ENCODE results near the gene TIMM22. TPM values are rescaled to one million over a fixed set of nuclear protein-coding genes. Genes with fewer than 3 reads are reported as not detected.
"Not testable (repeated sequence)": the region's sequence is repeated elsewhere in the genome, so short reads cannot be mapped to it uniquely, and the experiment has no call there.

Gene TIMM22
- total RNA-seq, 3 donors from 2014 or later: 8.2 to 11.4 (median 10.1) TPM

DNA sequence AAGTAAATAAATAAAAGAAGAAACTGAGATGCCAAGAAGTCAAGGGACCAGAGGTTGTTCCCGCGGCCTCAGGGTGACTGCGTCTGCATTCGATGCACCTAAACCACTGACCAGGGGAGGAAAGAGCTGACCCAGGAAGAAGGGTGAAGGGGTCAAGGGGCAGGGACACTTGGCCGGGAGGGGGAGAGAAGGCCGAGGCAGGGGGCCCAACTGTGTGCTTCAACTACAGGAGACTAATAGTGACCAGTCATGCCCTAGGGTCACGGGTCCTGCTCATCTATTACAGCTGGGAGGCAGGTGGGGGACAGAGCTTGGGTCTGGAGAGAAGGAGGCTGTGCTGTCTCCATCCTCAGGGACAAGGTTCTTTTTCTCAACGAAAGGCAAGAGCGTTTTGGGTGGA, 44.8 kb downstream of the TIMM22 start:
- TF ChIP-seq, protein P1, sequence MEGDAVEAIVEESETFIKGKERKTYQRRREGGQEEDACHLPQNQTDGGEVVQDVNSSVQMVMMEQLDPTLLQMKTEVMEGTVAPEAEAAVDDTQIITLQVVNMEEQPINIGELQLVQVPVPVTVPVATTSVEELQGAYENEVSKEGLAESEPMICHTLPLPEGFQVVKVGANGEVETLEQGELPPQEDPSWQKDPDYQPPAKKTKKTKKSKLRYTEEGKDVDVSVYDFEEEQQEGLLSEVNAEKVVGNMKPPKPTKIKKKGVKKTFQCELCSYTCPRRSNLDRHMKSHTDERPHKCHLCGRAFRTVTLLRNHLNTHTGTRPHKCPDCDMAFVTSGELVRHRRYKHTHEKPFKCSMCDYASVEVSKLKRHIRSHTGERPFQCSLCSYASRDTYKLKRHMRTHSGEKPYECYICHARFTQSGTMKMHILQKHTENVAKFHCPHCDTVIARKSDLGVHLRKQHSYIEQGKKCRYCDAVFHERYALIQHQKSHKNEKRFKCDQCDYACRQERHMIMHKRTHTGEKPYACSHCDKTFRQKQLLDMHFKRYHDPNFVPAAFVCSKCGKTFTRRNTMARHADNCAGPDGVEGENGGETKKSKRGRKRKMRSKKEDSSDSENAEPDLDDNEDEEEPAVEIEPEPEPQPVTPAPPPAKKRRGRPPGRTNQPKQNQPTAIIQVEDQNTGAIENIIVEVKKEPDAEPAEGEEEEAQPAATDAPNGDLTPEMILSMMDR (IDR thresholded peaks at IDR 0.05): no peak
- H3K4me3 ChIP-seq: no peak overlapping the region
- DNase-seq: peak in 1 of 3 donors; percentile 12
- no peak for ATAC-seq
- H3K9me3 ChIP-seq: no peaks in the 10 kb centered on the region
- no peaks in the 10 kb centered on the region for H3K36me3 ChIP-seq (ENCODE audit: low read depth)
- H3K4me1 ChIP-seq (ENCODE audit: low read depth): no peaks in the 10 kb centered on the region
- intact Hi-C loops (cut with DNase I, micrococcal nuclease): no loop called here

DNA sequence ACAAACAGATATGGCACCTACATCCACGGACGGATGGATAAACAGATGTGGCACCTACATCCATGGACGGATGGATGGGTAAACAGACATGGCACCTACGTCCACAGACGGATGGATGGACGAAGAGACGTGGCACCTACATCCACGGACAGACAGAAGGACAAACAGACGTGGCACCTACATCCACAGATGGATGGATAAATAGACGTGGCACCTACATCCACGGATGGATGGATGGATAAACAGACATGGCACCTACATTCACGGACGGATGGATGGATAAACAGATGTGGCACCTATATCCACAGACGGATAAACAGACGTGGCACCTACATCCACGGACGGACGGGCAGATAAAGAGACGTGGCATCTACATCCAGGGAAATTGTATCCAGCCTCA, 45.6 kb downstream of the TIMM22 start:
- Histone ChIP-seq H3K4me1 (ENCODE audit: low read depth) (no peaks in the 10 kb centered on the region), H3K4me3 (no peak overlapping the region), H3K36me3 (ENCODE audit: low read depth) (no peaks in the 10 kb centered on the region), H3K9me3 (no peaks in the 10 kb centered on the region)
- TF ChIP-seq, protein P1 (IDR thresholded peaks at IDR 0.05): no peak
- ATAC-seq (no peak), DNase-seq (peak in 1 of 3 donors; percentile 19)
- intact Hi-C loops (cut with DNase I, micrococcal nuclease): no loop called here

DNA sequence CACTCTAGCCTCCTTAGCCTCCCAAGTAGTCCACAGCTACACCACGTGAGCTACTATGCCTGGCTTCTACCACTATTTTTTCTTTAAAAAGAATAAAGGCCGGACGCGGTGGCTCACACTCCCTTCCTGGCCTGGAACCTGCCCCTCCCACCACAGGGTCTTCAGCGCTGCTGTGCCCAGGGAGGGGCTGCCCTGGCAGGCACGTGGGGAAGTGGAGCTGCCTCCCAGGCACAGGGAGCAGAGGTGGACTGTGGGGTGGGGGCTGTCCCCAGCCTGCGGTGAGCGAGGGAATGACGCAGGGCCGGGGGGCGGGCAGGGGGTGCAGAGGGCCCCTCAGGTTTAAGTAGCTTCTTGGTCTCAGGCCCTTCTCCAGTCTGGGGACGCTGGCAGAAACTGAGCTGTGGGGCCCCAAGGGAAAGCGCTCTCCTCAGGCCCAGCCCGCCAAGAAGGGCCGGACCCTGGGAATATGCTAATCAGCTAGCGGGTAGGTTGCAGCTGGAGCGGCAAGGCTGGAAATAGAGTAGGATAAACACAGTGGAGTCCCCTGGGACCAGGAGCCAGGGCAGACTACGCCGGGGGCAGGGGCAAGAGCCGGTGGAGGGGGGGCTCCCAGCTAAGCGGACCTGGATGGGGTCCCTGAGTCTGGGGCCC, 46.8 kb downstream of the TIMM22 start:
- DNase-seq (peak in 1 of 3 donors; percentile 43), ATAC-seq (no peak)
- Histone ChIP-seq H3K9me3 (no peaks in the 10 kb centered on the region), H3K4me3 (no peak overlapping the region), H3K36me3 (ENCODE audit: low read depth) (no peaks in the 10 kb centered on the region), H3K4me1 (ENCODE audit: low read depth) (no peaks in the 10 kb centered on the region)
- TF ChIP-seq, protein P1 (IDR thresholded peaks at IDR 0.05): no peak
- intact Hi-C loops (cut with DNase I, micrococcal nuclease): no loop called here

DNA sequence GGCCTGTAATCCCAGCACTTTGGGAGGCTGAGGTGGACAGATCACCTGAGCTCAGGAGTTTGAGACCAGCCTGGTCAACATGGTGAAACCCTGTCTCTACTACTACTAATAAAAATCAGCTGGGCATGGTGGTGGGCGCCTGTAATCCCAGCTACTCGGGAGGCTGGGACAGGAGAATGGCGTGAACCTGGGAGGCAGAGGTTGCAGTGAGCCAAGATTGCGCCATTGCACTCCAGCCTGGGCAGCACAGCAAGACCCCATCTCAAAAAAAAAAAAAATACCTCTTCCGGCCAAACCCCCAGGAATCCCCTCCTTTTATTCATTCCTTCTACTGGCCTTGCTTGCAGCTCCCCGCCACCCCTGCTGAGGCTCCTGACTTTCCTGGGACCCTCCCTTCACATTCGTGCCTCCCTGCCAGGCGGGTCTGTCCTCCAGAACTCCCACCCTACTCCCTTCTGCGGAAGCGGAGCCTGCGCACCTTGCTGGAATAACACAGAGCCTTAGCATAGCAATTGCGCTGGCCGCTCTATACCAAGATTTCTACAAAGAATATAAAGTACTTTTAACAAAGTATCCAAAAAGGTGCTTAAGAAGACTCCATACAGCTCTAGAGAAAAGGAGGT, 47.6 kb downstream of the TIMM22 start:
- H3K4me1 ChIP-seq (ENCODE audit: low read depth); H3K4me3 ChIP-seq; H3K9me3 ChIP-seq; ATAC-seq; intact Hi-C loops (cut with DNase I, micrococcal nuclease); H3K36me3 ChIP-seq (ENCODE audit: low read depth): not testable (repeated sequence)
- DNase-seq: peak in 1 of 3 donors; percentile 14

DNA sequence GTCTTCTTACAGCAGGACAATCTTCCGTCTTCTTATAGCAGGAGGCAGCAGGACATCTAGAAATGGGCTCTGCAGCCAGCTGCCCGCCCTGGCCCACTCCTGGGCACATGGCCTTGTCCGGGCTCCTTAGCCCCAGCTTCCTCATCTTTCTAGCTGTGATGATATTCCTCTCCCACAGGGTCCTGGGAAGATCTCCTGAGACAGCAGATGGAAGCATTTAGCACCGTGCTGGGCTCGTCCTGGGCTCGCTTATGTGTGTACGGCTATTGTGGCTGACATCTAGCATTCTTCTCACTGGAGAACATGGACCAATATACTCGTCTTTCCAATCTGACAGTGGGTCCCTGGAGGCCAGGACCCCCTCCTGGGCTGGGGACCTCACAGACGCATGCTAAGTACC, 48.5 kb downstream of the TIMM22 start:
- TF ChIP-seq, protein P1 (IDR thresholded peaks at IDR 0.05): no peak
- Histone ChIP-seq H3K4me1 (ENCODE audit: low read depth) (no peaks in the 10 kb centered on the region), H3K9me3 (no peaks in the 10 kb centered on the region), H3K36me3 (ENCODE audit: low read depth) (no peaks in the 10 kb centered on the region), H3K4me3 (no peak overlapping the region)
- no peak for ATAC-seq
- DNase-seq: peak in 1 of 3 donors; percentile 15
- intact Hi-C loops (cut with DNase I, micrococcal nuclease): no loop called here

DNA sequence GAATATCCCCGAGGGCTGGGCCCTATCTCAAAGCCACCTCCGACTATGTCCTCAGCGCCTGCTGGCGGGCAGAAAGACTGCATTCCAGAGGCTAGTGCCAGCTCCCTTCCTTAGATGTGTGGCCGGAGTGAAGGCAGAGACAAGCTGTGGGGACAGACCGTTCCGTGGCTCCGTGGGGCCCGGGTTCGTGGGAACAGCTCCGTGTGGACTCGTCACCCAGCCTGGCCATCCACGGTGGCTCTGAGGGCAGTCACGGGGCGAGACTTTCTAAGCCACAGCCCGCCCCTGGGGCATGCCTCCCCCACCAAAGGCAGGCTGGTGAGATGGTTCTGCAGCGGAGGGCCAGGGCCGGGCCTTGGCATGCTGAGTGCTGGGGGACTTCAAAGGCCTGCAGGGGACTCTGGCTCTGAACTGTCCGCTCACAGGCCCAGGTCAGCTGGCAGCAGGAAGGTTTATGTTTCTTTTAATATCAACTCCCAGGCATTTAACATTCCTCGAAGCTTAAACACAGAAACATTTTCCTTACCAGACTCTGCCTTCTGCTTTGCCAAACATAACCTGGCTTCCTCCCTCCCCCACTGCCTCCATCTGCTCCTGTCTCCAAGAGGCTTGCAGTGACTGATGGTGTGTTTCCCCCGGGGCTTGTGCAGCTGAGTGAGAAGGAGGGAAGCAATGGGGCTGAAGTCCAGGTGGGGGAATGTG, 50.4 kb downstream of the TIMM22 start:
- Histone ChIP-seq H3K4me3 (no peak overlapping the region), H3K36me3 (ENCODE audit: low read depth) (no peaks in the 10 kb centered on the region), H3K9me3 (no peaks in the 10 kb centered on the region), H3K4me1 (ENCODE audit: low read depth) (no peaks in the 10 kb centered on the region)
- ATAC-seq (peak; percentile 5), DNase-seq (peak in 1 of 3 donors; percentile 42)
- intact Hi-C loops (cut with DNase I, micrococcal nuclease): no loop called here
- TF ChIP-seq, protein P1 (IDR thresholded peaks at IDR 0.05): no peak
